NCI-H1105 (cell line): ENCODE data around the gene LLGL1.
"Not testable (repeated sequence)": the region's sequence is repeated elsewhere in the genome, so short reads cannot be mapped to it uniquely, and the experiment has no call there.

Source experiments
- DNase-seq: peaks from one replicate; lab custom pipeline; 2025; lab: John Stamatoyannopoulos, UW

LLGL1 gene

GRCh38 chr17:18194394-18194793 is 31.0 kb upstream of the LLGL1 start:
- DNase-seq: no peak

- DNase-seq: no peak
These were observed 30.6 kb upstream of the LLGL1 start for GRCh38 chr17:18194804-18195203.

- DNase-seq: no peak
These were observed 30.2 kb upstream of the LLGL1 start for GRCh38 chr17:18195246-18195645.

- DNase-seq: no peak
These were observed 27.8 kb upstream of the LLGL1 start for GRCh38 chr17:18197535-18198194.

- DNase-seq: no peak
These were observed 26.9 kb upstream of the LLGL1 start for GRCh38 chr17:18198530-18198929.

GRCh38 chr17:18201108-18201507 is 24.3 kb upstream of the LLGL1 start:
- DNase-seq: no peak

- DNase-seq: no peak
These were observed 22.1 kb upstream of the LLGL1 start for GRCh38 chr17:18203308-18203707.

GRCh38 chr17:18205861-18206260 is 19.6 kb upstream of the LLGL1 start:
- no peak for DNase-seq

GRCh38 chr17:18206962-18207361 is 18.5 kb upstream of the LLGL1 start:
- no peak for DNase-seq

GRCh38 chr17:18208092-18208491 is 17.3 kb upstream of the LLGL1 start:
- no peak for DNase-seq

GRCh38 chr17:18213666-18214270 is 11.7 kb upstream of the LLGL1 start:
- no peak for DNase-seq

GRCh38 chr17:18216906-18217305 is 8.5 kb upstream of the LLGL1 start:
- DNase-seq: not testable (repeated sequence)

- peak; percentile 55 for DNase-seq
These were observed 7.9 kb upstream of the LLGL1 start for GRCh38 chr17:18217412-18218015.

GRCh38 chr17:18218756-18219415 is 6.5 kb upstream of the LLGL1 start:
- DNase-seq: no peak

- DNase-seq: no peak
These were observed 1.4 kb upstream of the LLGL1 start for GRCh38 chr17:18224053-18224386.

- no peak for DNase-seq
These were observed 881 bp upstream of the LLGL1 start for GRCh38 chr17:18224387-18225120.

GRCh38 chr17:18225642-18226283 is 328 bp downstream of the LLGL1 start:
- DNase-seq: no peak

GRCh38 chr17:18226284-18226945 is 980 bp downstream of the LLGL1 start:
- DNase-seq: no peak

GRCh38 chr17:18227635-18228034 is 2.2 kb downstream of the LLGL1 start:
- DNase-seq: no peak

- no peak for DNase-seq
These were observed 2.8 kb downstream of the LLGL1 start for GRCh38 chr17:18228176-18228682.

- no peak for DNase-seq
These were observed 3.8 kb downstream of the LLGL1 start for GRCh38 chr17:18229254-18229653.
